ENCODE results near the gene HLX. TPM values are rescaled to one million over a fixed set of nuclear protein-coding genes. Genes with fewer than 3 reads are reported as not detected.

Gene HLX, protein sequence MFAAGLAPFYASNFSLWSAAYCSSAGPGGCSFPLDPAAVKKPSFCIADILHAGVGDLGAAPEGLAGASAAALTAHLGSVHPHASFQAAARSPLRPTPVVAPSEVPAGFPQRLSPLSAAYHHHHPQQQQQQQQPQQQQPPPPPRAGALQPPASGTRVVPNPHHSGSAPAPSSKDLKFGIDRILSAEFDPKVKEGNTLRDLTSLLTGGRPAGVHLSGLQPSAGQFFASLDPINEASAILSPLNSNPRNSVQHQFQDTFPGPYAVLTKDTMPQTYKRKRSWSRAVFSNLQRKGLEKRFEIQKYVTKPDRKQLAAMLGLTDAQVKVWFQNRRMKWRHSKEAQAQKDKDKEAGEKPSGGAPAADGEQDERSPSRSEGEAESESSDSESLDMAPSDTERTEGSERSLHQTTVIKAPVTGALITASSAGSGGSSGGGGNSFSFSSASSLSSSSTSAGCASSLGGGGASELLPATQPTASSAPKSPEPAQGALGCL
- total RNA-seq, result not detected in 2 replicates

DNA sequence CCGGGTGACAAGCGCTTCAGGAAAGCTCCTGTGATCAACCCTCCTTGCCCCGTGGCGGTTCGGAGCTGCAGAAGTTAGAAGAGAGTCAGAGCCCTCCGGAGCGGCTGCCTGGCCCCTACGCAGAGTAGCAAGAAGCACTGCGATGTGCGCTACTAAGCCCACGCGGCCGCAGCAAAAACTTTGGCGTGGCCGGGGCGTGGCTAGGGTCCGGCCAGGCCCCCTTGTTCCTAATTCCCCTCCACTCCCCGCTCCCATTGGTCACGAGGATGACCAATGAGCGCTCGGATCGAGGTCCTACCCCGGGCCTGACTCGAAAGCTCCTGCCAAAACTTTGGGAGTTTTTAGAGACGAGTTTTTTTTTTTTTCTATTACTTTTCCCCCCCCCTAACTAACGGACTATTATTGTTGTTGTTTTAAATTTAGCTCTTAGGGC, at the start of gene HLX:
Gene HLX (plus strand): TSS at position 368 of the 433 bp plus-strand sequence. CDS start 415 bp downstream, outside the sequence.

Other genes starting within 250 kb of the HLX start
- gene C1orf115, start 189.1 kb upstream of the HLX start, total RNA-seq, result 1.5 and 3.1 TPM in 2 replicates
- 2.9 and 5.1 TPM in 2 replicates for gene MTARC2, start 131.1 kb upstream of the HLX start, total RNA-seq
- 3.1 and 10.7 TPM in 2 replicates for gene MTARC1, start 92.5 kb upstream of the HLX start, total RNA-seq

All from tracheal epithelial cell (primary cell).